Anterior cingulate cortex (tissue), 58 donors: ENCODE results near the gene OR5T3.
"Not testable (repeated sequence)": the region's sequence is repeated elsewhere in the genome, so short reads cannot be mapped to it uniquely, and the experiment has no call there.

Source experiments
- DNase-seq, 58 donors: peaks; one replicate each; lab custom pipeline; 2025; lab: John Stamatoyannopoulos, UW

OR5T3 gene

GRCh38 chr11:56251954-56252353 lies at the start of gene OR5T3:
OR5T3 (plus strand) TSS chr11:56252254; CDS start chr11:56252254, 0 bp downstream.
- DNase-seq: no peak

DNA sequence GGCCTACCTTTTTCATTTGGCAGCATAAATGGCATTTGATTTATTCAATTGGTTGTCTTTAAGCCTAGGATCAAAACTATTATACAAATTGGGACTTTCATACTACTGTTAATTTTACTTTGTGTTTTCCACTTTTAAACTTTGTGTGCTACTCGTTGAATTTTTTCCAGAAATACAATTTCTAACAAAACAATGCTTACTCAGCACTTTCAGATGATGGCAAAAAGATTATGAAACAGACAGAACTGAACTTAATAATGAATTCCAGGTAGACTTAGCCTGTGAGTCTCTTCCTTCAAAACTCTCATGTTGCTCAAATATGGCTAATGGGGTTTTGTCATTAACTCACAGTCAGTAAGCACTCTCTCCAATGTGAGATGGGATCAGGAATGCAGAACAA lies 44.3 kb upstream of the OR5T3 start:
- no peak for DNase-seq

DNA sequence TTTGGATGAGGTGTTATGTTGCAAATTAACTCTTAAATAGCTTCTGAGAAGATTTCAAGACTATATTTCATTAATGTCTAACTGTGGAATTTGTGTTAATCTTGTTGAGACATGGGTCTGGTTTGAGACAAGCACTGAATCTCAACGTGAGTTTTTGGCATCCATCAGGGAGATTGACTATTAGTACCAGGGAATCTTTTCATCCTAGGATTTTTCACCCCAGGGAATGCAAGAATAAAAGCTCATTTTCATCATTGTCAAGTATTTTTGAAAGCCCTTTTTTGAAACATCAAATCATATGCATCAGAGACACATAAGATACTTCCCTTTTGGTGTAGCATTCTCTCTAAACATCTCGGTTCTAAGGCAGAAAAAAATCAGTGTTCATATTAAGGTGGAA lies 37.5 kb upstream of the OR5T3 start:
- DNase-seq: no peak

DNA sequence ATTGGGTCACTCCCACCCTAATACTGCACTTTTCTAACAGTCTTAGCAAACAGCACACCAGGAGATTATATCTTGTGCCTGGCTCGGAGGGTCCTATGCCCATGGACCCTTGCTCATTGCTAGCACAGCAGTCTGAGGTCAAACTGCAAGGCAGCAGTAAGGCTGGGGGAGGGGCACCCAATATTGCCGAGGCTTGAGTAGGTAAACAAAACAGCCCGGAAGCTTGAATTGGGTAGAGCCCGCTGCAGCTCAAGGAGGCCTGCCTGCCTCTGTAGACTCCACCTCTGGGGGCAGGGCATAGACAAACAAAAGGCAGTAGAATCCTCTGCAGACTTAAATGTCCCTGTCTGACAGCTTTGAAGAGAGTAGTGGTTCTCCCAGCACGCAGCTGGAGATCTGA lies 32.3 kb upstream of the OR5T3 start:
- DNase-seq: not testable (repeated sequence)

- no peak for DNase-seq
These were observed 17.9 kb upstream of the OR5T3 start, which contains the start of gene OR5T2 for GRCh38 chr11:56234155-56234554. OR5T2 (minus strand) TSS chr11:56234255; CDS start chr11:56233062, 1,193 bp downstream.

GRCh38 chr11:56271092-56271491 lies 19.0 kb downstream of the OR5T3 start:
- no peak for DNase-seq

- DNase-seq: no peak
These were observed 21.8 kb downstream of the OR5T3 start, which contains the start of gene OR5T1 for GRCh38 chr11:56273854-56274253. OR5T1 (plus strand) TSS chr11:56274154; CDS start chr11:56275639, 1,485 bp downstream.

DNA sequence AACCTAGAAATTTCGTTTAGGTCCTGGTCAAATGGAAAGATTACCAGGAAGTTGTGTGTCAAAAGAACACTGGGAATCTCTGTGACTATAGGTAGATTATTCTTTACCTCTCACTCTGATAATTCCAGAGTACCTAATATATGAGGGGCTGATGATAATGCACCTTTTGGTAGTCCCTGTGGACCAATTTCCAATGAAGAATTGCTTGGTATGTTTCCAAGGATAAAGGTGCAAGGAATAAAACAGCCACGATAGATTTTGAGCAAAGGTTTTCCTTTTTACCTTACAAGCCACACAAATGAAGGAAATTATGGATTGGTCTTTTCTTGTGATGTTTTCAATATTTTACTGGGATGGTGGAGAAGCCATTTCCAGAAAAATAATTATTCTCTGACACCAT lies 40.1 kb downstream of the OR5T3 start, which contains the start of gene OR8H1:
TSS of gene OR8H1 (minus strand) at position 101 of the 400 bp plus-strand sequence. CDS start 1,192 bp downstream, outside the sequence.
- no peak for DNase-seq

DNA sequence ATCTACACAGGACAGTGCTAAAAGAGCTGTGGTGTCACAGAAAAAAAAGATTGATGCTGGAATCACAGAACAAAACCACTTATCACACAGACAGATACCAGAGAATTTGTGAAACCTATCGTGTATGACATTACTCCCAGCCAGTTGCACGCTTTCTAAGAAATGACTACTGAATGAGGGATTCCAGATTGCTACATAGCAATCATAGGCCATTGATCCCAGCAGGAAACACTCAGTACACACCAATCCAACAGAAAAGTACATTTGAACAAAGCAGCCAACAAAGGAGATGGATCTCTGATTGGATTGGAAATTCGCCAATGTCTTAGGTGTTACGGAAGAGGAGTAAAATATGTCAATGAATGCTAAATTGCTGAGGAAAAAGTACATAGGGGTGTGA lies 44.8 kb downstream of the OR5T3 start:
- DNase-seq: no peak
